Ramos (cell line): ENCODE results near the gene PMIS2.

ENCODE experiments used
- in situ Hi-C: fragments of 300-500 bp; cut with MboI; formaldehyde crosslinking; loops from one replicate; pipeline ENCODE4 v1.14.3; 2022; ENCODE audit warnings: low sequenced_read_pairs; ENCODE audit not compliant: unreplicated experiment

PMIS2 gene

DNA sequence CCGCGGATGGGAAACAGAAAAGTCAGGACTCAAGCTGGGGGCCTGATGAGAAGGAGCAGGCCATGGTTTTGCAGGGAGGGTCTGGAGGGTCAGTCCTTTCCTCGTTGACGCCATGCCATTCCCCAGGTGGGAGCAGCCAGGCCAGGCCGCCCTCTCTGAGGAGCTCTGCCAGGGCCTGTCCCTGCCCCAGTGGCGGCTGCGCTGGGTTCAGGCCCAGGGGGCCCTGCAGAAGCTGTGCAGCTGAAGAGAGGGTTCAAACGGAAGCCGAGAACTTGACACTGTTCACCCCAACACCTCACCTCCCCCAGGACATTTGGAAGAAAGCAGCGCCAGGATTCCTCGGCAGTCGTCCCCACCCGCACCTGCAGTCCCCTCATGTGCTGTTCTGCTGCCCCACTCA, 36.8 kb downstream of the PMIS2 start:
- in situ Hi-C loops, result no loop called here

DNA sequence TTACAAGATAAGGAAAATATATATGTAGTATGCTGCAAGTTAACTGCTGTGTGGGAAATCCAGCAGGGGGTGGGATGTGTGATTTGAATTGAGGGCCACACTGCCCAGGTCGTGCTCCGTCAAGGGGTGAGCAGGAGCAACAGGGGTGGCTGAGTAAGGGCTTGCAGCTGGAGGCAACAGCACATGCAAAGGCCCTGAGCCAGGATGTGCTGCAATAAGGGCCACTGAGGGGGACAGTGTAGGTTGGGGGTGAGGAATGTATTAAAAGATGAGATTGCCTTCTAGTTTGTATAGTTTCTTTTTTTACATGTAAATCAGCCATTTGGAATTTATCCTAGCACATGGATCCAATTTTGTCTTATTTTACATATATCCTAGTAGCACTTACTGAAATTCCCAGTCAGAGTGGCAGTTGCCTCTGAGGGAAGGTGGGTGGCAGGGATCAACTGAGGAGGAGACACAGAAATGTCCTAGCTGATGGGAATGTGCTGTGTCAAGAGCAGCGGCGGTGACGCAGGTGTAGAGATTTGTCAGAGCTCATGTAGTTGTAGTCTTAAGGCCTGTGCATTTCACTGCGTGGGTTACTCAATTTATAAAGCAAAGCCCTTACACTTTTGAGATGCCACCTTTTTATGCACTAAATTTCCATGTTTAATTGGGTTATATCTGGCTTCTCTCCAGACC, 37.5 kb downstream of the PMIS2 start:
- in situ Hi-C loops, result no loop called here

DNA sequence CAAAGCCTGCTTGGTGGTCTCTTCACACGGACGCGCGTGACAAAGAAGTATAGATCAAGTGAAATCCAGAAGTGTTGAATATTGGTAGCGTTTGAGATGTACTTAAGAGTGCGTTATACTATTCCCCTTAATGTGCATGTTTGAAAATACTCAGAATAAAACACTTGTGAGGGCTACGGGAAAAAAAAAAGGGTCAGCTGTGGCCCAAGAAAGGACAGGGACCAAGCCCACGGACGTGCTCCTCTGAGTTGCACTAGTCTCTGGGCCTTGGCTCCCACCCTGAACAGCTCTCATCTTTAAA, 42.2 kb downstream of the PMIS2 start:
- in situ Hi-C loops, result no loop called here

DNA sequence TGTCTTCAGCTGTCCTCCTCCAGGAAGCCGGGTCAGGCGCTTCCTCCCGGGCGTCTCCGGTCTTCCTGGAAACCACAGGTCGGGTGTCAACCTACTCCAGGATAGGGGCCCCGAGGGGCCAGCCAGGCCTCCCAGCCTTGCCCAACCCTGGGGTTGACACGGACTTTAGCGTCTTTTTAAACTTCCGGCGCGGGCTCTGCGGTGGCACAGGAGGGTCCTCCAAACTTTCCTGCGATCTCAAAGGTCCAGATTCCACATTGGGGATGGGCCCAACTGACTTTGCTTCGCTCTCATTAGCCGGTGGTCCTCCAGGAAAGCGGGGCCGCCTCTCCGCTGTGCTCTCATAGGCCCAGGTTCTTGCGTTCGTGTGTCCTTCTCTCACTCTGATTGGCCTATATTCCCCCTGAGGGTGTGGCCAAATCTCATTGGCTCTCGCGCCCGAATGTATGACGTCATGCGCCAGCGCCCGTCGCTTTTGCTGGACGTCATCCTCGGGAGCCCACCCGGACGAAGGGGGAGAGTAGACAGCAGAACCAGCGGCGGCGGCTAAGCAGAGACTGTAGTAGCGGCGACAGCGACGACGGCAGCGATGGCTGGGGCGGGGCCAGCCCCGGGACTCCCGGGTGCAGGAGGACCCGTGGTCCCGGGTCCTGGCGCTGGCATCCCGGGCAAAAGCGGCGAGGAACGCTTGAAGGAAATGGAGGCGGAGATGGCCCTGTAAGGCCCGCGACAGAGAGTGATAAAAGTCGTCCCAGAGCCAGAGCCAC, 42.8 kb downstream of the PMIS2 start, which contains the start of gene RBM42:
Gene RBM42, plus strand, starts transcription at position 472 of the 767 bp plus-strand sequence. Its CDS starts 118 bp downstream, at position 590.
- in situ Hi-C loops, result no loop called here

- in situ Hi-C loops, result no loop called here
Observed at GRCh38 chr19:35629332-35629633, 43.3 kb downstream of the PMIS2 start.

DNA sequence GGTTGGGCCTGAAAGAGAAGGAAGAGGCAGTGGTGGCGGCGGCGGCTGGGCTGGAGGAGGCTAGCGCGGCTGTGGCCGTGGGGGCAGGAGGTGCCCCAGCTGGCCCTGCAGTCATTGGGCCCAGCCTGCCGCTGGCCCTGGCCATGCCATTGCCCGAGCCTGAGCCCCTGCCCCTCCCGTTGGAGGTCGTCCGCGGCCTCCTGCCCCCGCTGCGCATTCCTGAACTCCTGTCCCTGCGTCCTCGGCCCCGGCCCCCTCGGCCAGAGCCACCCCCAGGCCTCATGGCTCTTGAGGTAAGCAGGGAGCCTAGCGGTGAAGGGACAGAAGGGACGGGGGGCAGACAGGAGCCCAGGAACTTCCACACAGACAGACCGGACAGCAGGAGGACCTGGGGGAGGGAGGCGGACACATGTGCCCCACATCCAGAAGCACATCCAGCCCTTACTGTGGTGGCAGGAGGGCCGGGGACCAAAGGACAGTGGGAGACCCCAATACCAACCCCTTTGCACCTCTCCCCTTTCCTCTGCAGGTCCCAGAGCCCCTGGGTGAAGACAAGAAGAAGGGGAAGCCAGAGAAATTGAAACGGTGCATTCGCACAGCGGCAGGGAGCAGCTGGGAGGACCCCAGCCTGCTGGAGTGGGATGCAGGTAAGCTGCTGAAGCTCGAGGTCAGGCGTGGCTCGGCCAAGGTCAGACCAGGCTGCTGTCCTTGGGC, 47.9 kb downstream of the PMIS2 start:
- in situ Hi-C loops, result no loop called here

- in situ Hi-C loops, result no loop called here
Observed at GRCh38 chr19:35636651-35637050, 50.7 kb downstream of the PMIS2 start.
